NCI-H510A (cell line): ENCODE measurements around the gene CRHR2.

Source experiments
- DNase-seq: peaks from one replicate; lab custom pipeline; 2025; lab: John Stamatoyannopoulos, UW

CRHR2 gene

DNA sequence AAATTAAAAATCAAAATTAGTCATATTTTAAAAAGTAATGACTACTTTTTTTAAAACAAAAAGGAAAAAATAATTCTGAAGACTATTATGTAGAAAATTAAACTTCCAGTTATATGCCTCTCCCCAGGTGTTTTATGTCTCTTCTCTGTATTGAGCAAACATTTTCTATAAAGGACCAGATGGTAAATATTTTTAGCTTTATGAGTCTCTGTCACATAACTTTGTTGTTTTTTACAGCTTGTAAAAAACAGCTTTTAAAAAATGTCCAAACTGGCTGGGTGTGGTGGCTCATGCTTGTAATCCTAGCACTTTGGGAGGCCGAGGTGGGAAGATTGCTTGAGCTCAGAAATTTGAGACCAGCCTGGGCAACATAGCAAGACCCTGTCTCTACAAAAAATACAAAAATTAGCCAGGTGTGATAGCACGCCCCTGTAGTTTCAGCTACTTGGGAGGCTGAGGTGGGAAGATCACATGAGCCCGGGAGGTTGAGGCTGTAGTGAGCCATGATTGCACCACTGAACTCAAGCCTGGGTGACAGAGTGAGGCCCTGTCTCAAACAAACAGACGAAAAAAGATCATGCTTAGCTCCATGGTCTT, 64.1 kb downstream of the CRHR2 start:
- no peak for DNase-seq

DNA sequence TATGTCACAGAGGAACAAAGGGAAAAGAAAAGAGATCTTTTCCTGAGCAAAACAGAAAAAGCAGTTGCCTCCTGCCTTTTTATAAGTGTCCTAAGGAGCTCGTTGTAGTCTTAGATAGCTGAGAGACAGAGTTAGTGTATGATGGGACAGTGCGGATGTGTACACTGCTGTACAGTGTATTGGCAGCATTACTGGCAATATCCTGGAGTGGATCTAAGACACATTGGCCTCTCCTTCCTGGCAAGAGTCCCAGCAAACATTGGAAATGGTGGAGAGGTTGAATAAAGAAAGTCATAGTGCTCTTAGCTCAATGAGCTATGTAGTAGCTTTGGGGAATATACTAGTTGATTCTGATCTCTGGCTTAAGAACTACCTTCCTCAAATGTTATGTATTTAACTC, 64.9 kb downstream of the CRHR2 start:
- DNase-seq, result no peak

DNA sequence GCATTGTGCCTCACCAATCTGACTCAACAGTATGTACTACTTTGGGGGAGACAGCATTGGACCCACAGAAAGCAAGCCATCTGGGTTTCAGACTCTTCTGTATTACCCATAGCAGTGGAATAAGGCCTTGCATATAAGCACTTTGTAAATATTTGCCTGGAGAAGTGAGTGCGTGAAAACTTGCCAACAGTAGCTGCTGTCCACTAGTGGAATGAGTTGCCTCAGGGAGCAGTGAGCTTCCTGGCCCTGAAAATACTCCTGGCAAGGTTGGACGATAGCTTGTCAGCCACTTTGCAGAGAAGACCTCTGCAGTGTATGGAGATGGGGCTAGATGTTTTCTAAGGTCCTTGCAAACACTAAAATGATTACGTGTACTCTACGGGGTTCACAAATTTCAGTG, 65.9 kb downstream of the CRHR2 start:
- no peak for DNase-seq

DNA sequence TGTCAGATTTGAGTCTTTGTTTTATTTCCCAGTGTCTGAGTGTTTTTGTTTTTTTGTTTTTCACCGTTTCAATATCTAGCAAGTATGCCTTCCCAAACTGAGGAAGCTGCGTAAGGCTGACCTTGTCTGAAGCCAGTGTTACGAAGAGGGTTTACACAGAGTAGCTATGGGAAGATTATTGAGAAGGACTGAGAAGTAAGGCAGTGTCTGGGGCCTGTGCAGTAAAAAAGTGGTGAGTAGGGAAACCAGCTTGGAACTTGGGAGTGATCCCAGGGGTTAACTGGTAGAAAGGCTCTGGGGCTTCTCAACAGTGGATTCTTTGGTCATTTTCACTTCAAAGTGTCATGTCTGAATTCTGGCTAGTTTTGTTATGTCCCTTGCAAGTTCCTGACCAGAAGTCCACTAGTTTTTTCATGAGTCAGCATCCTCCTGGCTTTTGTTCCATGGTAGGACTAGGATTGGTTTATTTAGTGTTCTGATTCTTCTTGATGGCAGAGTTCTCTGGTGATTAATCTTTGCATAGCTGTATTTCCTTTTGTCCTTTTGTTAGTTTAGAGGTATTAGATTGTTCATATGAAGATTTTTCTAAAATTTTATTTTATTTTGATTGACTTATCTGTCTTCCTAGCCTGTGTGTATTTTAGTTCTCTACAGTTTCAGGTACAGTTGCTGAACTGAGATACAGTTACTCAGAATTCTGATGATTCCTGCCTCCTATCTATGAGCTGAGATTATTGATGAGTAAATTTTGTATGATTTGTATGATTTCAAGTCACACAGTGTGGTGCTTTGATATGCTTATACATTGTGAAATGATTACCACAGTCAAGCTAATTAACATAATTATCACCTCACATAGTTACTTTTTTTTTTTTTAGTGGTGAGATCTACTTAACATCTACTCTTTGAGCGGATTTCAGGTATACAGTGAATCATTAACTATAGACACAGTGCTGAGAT, 68.6 kb downstream of the CRHR2 start:
- DNase-seq, result no peak

DNA sequence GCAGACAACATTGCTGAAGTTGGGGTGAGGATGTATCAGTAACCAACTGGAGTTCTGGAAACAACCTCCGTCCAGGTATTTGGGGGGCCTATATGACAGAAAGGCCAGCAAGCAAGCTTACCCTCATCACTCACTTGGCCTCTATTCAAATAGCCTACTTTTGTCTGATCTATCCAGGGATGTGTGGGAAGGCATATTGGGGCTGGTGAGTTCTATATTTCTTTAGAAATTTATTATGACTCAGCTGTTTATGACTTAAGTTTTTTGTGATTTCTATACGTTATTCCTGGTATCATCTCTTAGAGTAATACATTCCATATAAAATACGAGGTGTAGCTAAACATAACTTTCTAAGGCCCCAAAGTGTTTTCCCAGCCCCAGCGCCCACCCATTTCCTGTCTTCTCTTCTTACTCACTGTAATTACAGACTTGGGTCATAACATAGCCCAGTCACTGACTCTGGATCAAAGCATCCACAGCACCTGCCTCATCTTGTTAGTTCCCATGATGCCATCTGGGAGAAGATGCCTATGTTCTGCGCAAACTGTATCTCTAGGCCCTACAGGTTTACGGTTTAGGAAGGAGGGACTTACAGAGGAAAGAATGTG, 69.5 kb downstream of the CRHR2 start:
- no peak for DNase-seq

DNA sequence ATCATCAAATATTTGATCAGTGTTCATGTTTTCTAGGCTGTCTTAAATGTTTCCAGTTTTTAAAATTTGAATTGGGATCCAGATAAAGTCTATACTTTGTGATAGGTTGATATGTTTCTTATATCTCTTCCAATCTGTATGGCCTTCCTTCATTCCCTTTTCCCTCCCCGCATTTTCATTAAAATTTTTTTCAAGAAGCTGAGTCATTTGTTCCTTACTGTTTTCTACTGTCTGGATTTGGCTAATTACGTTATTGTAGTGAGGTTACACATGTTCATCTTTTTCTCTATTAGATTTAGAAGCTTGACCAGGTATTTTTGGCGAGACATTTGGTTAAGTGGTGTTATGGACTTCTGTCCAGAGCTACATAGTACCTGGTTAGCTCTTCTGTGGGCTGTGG, 76.4 kb downstream of the CRHR2 start:
- no peak for DNase-seq

DNA sequence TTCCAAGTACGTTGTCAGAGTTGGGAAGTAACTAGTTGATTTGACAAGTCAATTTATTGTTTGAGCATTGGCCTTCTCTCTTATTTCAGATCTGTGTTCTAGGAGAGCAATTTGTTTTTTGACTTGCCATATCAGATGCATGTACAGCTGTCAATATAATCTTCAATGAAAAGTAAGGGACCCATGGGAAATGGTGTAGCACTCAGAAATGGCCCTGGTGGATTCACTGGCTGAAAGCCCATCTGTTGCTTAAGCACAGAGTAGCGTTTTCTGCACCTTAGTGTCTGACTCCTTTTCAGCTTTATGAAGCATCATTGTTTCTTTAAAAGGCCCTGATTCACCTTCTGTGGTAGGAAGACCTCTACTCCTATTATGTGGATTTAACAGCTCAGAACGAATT, 77.4 kb downstream of the CRHR2 start:
- DNase-seq, result no peak
